NCI-H1105 (cell line): ENCODE data around the gene GMCL2.
"Not testable (repeated sequence)": the region's sequence is repeated elsewhere in the genome, so short reads cannot be mapped to it uniquely, and the experiment has no call there.

Experiments
- DNase-seq: peaks from one replicate; lab custom pipeline; 2025; lab: John Stamatoyannopoulos, UW

GMCL2 gene

GRCh38 chr5:178206166-178207101, 19.3 kb upstream of the GMCL2 start:
- no peak for DNase-seq

GRCh38 chr5:178205749-178206047, 18.5 kb upstream of the GMCL2 start:
- no peak for DNase-seq

GRCh38 chr5:178204935-178205748, 18.0 kb upstream of the GMCL2 start:
- peak; percentile 17 for DNase-seq

- peak; percentile 74 for DNase-seq
Observed at GRCh38 chr5:178204182-178204934, 17.2 kb upstream of the GMCL2 start, which contains the start of gene HNRNPAB. Gene HNRNPAB, plus strand, starts transcription at chr5:178204533. Its CDS starts 305 bp downstream, at chr5:178204838.

- no peak for DNase-seq
Observed at GRCh38 chr5:178203670-178204181, 16.6 kb upstream of the GMCL2 start.

GRCh38 chr5:178202541-178202940, 15.4 kb upstream of the GMCL2 start:
- no peak for DNase-seq

GRCh38 chr5:178201927-178202235, 14.7 kb upstream of the GMCL2 start:
- no peak for DNase-seq

GRCh38 chr5:178201221-178201926, 14.2 kb upstream of the GMCL2 start:
- DNase-seq = no peak

- DNase-seq = no peak
Observed at GRCh38 chr5:178199581-178200434, 12.6 kb upstream of the GMCL2 start.

GRCh38 chr5:178198706-178199105, 11.5 kb upstream of the GMCL2 start:
- no peak for DNase-seq

GRCh38 chr5:178198151-178198550, 11.0 kb upstream of the GMCL2 start:
- DNase-seq = not testable (repeated sequence)

- no peak for DNase-seq
Observed at GRCh38 chr5:178196986-178197385, 9.8 kb upstream of the GMCL2 start.

GRCh38 chr5:178196281-178196812, 9.2 kb upstream of the GMCL2 start:
- no peak for DNase-seq

GRCh38 chr5:178194026-178194425, 6.9 kb upstream of the GMCL2 start:
- no peak for DNase-seq

GRCh38 chr5:178193251-178193809, 6.2 kb upstream of the GMCL2 start:
- DNase-seq = no peak

- DNase-seq = no peak
Observed at GRCh38 chr5:178192787-178193186, 5.6 kb upstream of the GMCL2 start.

GRCh38 chr5:178192244-178192643, 5.1 kb upstream of the GMCL2 start:
- DNase-seq = no peak

- no peak for DNase-seq
Observed at GRCh38 chr5:178191661-178192060, 4.5 kb upstream of the GMCL2 start.

- no peak for DNase-seq
Observed at GRCh38 chr5:178189433-178189832, 2.3 kb upstream of the GMCL2 start.

GRCh38 chr5:178186427-178186826, 744 bp downstream of the GMCL2 start:
- no peak for DNase-seq
